ENCODE results near the gene BCL2L15. TPM values are rescaled to one million over a fixed set of nuclear protein-coding genes. Genes with fewer than 3 reads are reported as not detected.

BCL2L15 gene
- total and polyA plus RNA-seq, 2 of the 13 experiments (the other 11 are each of a cell fraction or from before 2014, with no cell fraction given), result 0.03 to 0.27 TPM

GRCh38 chr1:113917400-113918082, 30.2 kb upstream of the BCL2L15 start (continued):
- TF ChIP-seq CBX2 (IDR thresholded peaks at IDR 0.05; ENCODE audit: low read depth, low read length) (no peak), CBX2 (CRISPR knock-in tag; IDR thresholded peaks at IDR 0.05; ENCODE audit: low read depth) (no peak), ZMYM4 (CRISPR knock-in tag; IDR thresholded peaks at IDR 0.05) (no peak), ZUFSP (CRISPR knock-in tag; IDR thresholded peaks at IDR 0.05; ENCODE audit: borderline replicate concordance) (no peak)

GRCh38 chr1:113916974-113917373, 29.6 kb upstream of the BCL2L15 start:
- WGBS (ENCODE audit: low lambda C conversion rate), result 89% methylated on average over 5 of the region's 5 CpGs
- no peaks in the 10 kb centered on the region for H4K20me1 ChIP-seq (ENCODE audit: insufficient read depth, low read length)
- no peak overlapping the region for H3K4me2 ChIP-seq (ENCODE audit: low read depth, low read length)
- no TSS peak for BruUV-seq (replicated peaks)
- ChIA-PET CTCF (ENCODE audit: low intra/inter-chr PET ratio, low total read pairs) (no interaction called here), POLR2A (no interaction called here)
- no peak overlapping the region for H2AFZ ChIP-seq (ENCODE audit: low read length)
- H3K36me3 ChIP-seq (replicated peaks in 1 of 2; ENCODE audit: control insufficient read depth in 1 of 2, insufficient read depth in 2 of 2, low read length in 2 of 2), result peaks cover 2 to 5% of the 10 kb centered on the region in 2 experiments; a peak in 2 of 5 replicates
- no peak overlapping the region for H3K27ac ChIP-seq (ENCODE audit: extremely low read length, insufficient read depth, low read length)
- H3K27me3 ChIP-seq (ENCODE audit: control insufficient read depth in 1 of 2, insufficient read depth in 2 of 2, low read length in 2 of 2), result no peaks in the 10 kb centered on the region
- H3K79me2 ChIP-seq (ENCODE audit: insufficient read depth, low read length), result no peaks in the 10 kb centered on the region
- TF ChIP-seq ZNF652 (CRISPR knock-in tag; IDR thresholded peaks at IDR 0.05; ENCODE audit: borderline replicate concordance, low read depth), result no peak
- TF ChIP-seq ZFP1 (CRISPR knock-in tag; IDR thresholded peaks at IDR 0.05), result no peak
- TF ChIP-seq RNF2 (conservative IDR thresholded peaks at IDR 0.05; ENCODE audit: low read depth), result no peak
- no peak for TF ChIP-seq PHF21A (CRISPR knock-in tag; IDR thresholded peaks at IDR 0.05)
- TF ChIP-seq RCOR2 (CRISPR knock-in tag; IDR thresholded peaks at IDR 0.05), result no peak
- TF ChIP-seq ZNF142 (CRISPR knock-in tag; IDR thresholded peaks at IDR 0.05), result no peak
- TF ChIP-seq ZNF121 (CRISPR knock-in tag; IDR thresholded peaks at IDR 0.05), result peak; percentile 27; the same call in 1 of the 2 replicates
- no peak for TF ChIP-seq HIVEP1 (CRISPR knock-in tag; IDR thresholded peaks at IDR 0.05)
- ATAC-seq, result no peak
- FAIRE-seq, result no peak
- H3K4me1 ChIP-seq (ENCODE audit: insufficient read depth, low read length), result no peaks in the 10 kb centered on the region
- H3K4me3 ChIP-seq (replicated peaks in 1 of 3; ENCODE audit: insufficient read depth in 1 of 3, low read depth in 2 of 3, low read length in 3 of 3), result no peak overlapping the region
- intact Hi-C loops (cut with micrococcal nuclease; ENCODE audit: unreplicated experiment) (no loop called here), in situ Hi-C loops (cut with HindIII; ENCODE audit: extremely low pct_ligation_motif_present, low pct_unique_long_range_greater_than_20kb) (no loop called here)
- no peak for DNase-seq (ENCODE audit: low spot score)
- no peaks in the 10 kb centered on the region for H3K9me3 ChIP-seq (ENCODE audit: low read length)
- H3K9ac ChIP-seq (ENCODE audit: insufficient read depth, low read depth, low read length), result no peak overlapping the region

Measured in HepG2 (cell line).